ENCODE data around the gene ITGB3BP. TPM values are rescaled to one million over a fixed set of nuclear protein-coding genes. Genes with fewer than 3 reads are reported as not detected.

Gene ITGB3BP
- total RNA-seq, 1 experiment from 2014 or later = 31.9 TPM

DNA sequence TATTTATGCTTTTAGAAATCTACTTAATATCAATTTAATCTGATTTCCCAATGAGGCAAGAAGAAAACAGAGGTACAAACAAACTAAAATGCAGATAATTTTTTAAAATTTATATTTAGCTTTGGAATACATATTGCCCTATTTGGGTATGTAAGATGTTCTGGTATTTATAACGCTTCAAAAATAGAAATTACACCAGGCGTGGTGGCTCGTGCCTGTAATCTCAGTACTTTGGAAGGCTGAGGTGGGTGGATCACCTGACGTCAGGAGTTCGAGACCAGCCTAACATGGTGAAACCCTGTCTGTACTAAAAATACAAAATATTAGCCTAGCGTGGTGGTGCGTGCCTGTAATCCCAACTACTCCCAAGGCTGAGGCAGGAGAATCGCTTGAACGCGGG, 13.3 kb downstream of the ITGB3BP start:
- DNase-seq (ENCODE audit: low read depth, low spot score) (no peak), ATAC-seq (no peak)
- Histone ChIP-seq H3K36me3 (ENCODE audit: control insufficient read depth, insufficient read depth, low read length) (peaks cover 13% of the 10 kb centered on the region; the same call in 1 of the 2 replicates), H3K27ac (ENCODE audit: low read length) (no peak overlapping the region), H3K4me1 (ENCODE audit: control insufficient read depth, insufficient read depth, low read length) (no peaks in the 10 kb centered on the region), H3K27me3 (ENCODE audit: control insufficient read depth, insufficient read depth, low read length) (no peaks in the 10 kb centered on the region), H3K4me3 (ENCODE audit: low read depth in 2 of 2, low read length in 2 of 2) (no peak overlapping the region), H3K9me3 (ENCODE audit: control insufficient read depth, insufficient read depth, low read depth, low read length) (peaks cover 3% of the 10 kb centered on the region; the same call in 1 of the 2 replicates)
- TF ChIP-seq REST (IDR thresholded peaks at IDR 0.05; ENCODE audit: insufficient read depth in 1 of 2, low read depth in 2 of 2, low read length in 1 of 2) (no peak), CTCF (IDR thresholded peaks at IDR 0.05) (no peak), TCF7L2 (IDR thresholded peaks at IDR 0.05; ENCODE audit: low read depth, low read length) (no peak), POLR2AphosphoS5 (IDR thresholded peaks at IDR 0.05; ENCODE audit: low read depth, low read length) (no peak), SIN3A (IDR thresholded peaks at IDR 0.05; ENCODE audit: borderline replicate concordance, insufficient read depth, low read depth, low read length) (no peak)
- intact Hi-C loops (cut with micrococcal nuclease; ENCODE audit: unreplicated experiment) = no loop called here
- CTCF ChIA-PET = no interaction called here
- BruUV-seq (replicated peaks) = no TSS peak
- POLR2A ChIA-PET = no interaction called here
- in situ Hi-C loops (cut with HindIII; ENCODE audit: low pct_unique_long_range_greater_than_20kb, low sequenced_read_pairs) = no loop called here

DNA sequence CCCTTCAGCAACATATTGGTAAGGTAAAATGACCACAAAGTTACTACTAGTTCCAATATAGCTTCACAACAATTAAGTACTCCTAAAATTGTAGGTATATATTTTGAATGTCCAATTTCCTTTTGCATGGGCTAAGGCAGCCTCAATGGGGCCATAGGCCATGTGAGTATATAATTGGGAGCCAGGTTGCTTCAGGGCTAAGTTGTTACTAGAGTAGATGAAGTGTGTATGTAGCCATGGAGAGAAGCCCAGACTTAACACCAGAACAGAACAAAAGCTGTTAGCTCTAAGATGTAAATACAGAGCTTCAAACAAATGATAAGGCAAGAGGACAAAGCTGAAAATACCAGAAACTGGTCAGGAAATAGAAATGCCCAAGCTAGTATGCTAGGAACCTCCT, 16.2 kb downstream of the ITGB3BP start:
- ATAC-seq = no peak
- CTCF ChIA-PET = no interaction called here
- intact Hi-C loops (cut with micrococcal nuclease; ENCODE audit: unreplicated experiment) (no loop called here), in situ Hi-C loops (cut with HindIII; ENCODE audit: low pct_unique_long_range_greater_than_20kb, low sequenced_read_pairs) (no loop called here)
- H3K27me3 ChIP-seq (ENCODE audit: control insufficient read depth, insufficient read depth, low read length) = no peaks in the 10 kb centered on the region
- H3K4me1 ChIP-seq (ENCODE audit: control insufficient read depth, insufficient read depth, low read length) = no peaks in the 10 kb centered on the region
- H3K27ac ChIP-seq (ENCODE audit: low read length) = no peak overlapping the region
- POLR2A ChIA-PET = no interaction called here
- no peak overlapping the region for H3K4me3 ChIP-seq (ENCODE audit: low read depth in 2 of 2, low read length in 2 of 2)
- DNase-seq (ENCODE audit: low read depth, low spot score) = no peak
- no peaks in the 10 kb centered on the region for H3K9me3 ChIP-seq (ENCODE audit: control insufficient read depth, insufficient read depth, low read depth, low read length)
- TF ChIP-seq POLR2AphosphoS5 (IDR thresholded peaks at IDR 0.05; ENCODE audit: low read depth, low read length) = no peak
- no peak for TF ChIP-seq REST (IDR thresholded peaks at IDR 0.05; ENCODE audit: insufficient read depth in 1 of 2, low read depth in 2 of 2, low read length in 1 of 2)
- TF ChIP-seq CTCF (IDR thresholded peaks at IDR 0.05) = no peak
- H3K36me3 ChIP-seq (ENCODE audit: control insufficient read depth, insufficient read depth, low read length) = peaks cover 13% of the 10 kb centered on the region; the same call in 1 of the 2 replicates
- no TSS peak for BruUV-seq (replicated peaks)

Measured in Panc1 (cell line).